ENCODE data around the gene PTPN14.
"Not testable (repeated sequence)": the region's sequence is repeated elsewhere in the genome, so short reads cannot be mapped to it uniquely, and the experiment has no call there.

The PTPN14 gene

DNA sequence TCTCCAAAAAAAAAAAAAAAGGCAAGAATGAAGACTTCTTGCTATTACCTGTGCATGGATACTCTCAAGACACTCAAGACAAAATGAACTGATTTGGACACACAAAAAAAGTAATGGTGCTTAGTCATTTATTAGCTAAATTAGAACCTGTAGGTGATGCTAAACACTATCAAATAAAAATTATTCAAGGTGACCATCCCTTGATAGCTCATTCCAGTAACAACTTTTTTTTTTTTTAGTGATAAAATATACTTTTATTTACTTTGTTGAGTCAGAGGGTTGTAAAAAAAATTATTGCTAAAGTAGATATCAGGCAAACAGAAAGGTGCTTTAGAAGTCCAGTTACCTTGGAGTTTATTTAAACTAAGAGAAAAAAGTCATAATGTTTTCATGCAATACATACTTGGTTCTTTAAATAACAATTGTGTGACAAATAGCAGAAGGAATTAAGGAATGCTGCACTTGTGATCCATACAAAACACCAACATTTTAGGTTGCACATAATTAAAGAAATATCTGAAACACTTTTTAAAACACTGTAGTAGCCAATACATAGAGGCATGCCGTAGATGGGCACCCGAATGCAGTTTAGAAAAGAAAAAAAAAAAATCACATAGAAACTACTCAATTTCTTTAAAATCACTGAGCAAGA is 69.3 kb downstream of the PTPN14 start:
- in situ Hi-C loops (cut with MboI; ENCODE audit: low sequenced_read_pairs): not testable (repeated sequence)

DNA sequence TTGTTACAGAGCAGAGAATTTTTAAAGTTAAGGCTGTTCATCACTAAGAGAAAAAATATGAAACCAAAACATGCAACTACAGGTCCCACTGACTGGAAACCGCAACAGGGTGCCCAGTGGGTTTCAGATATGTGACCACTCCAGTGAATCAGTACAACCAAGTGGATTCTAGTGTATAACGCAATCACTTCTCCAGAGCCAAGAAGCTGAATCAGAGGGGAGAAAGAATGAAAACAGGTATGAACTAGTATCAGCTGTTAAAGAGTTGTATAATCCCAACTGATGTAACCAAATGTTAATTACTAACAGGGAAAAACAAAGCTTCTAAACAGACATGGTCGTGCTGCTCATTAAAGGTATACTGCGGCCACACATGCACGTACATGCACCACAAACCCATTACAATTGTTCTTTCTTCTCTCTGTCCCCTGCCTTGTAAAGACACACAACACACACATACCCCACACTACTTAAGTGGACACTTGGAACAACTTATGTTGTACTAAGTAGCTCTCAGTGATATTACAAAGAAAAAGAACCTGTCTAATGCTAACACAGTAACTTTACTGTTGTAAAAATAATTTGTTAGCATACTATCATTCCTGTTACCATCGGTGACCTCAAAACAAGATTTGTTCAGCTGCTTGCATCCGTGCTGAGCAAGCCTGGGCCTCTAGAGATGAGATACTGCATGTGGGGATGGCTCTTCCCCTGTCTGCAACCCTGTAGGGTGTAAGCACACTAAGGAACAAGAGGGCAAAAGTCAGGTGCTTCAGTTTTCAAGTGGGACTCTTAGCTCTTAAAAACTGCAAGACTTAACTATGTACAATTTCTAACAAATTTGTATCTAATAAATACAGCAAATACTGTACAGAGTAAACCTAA is 74.2 kb downstream of the PTPN14 start:
- in situ Hi-C loops (cut with MboI; ENCODE audit: low sequenced_read_pairs): no loop called here

DNA sequence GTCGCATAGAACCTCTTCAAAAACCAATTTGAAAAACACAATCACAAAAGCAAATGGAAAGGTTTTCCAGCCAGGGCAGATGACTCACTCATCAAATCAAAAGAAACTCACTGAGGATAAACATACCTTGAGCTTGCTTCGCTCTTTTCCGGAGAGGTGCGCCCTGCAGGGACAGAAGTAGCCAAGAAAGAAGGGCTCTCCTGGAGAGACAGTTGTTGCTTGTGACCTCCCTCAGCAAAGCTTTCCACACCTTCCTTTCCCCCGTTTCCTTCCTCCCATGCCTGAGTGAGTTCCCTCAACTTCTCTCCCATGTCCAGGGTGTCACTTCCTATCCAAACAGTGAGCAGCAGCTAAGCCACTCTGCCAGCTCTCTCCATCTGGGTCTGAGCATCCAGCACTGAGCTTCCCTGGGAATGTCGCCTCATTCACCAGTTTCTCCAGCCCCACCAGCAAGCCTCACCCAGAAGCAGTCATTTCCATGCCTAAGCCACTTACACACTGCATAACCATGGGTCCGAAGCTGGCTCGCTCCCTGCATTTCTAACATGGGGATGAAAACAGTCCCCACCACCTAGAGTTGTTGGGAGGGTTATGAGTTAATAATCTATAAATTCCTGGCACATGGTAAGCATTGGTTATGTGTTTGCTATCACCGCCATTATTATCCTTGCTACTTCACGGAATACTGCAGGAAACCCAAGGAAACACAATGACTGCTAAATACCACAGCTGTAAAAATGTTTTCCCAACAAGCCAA is 75.0 kb downstream of the PTPN14 start:
- in situ Hi-C loops (cut with MboI; ENCODE audit: low sequenced_read_pairs): no loop called here

DNA sequence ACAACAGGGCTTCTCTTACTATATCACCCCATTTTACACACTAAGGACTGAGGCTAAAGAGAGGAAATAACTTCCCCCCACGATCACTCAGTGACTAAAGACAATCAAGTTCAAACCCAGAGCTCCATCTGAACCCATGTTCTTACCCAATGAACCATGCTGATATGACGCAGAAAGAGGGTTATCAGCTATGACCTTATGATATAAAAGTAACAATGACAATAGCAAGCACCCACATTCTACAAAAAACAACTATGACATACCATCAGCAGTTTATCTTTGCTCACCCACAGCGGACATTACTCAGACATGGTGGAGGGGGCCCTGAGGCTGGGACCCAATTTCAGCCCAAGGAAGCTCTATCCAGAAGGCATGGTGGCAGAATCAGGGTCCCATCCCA is 75.7 kb downstream of the PTPN14 start:
- in situ Hi-C loops (cut with MboI; ENCODE audit: low sequenced_read_pairs): no loop called here

DNA sequence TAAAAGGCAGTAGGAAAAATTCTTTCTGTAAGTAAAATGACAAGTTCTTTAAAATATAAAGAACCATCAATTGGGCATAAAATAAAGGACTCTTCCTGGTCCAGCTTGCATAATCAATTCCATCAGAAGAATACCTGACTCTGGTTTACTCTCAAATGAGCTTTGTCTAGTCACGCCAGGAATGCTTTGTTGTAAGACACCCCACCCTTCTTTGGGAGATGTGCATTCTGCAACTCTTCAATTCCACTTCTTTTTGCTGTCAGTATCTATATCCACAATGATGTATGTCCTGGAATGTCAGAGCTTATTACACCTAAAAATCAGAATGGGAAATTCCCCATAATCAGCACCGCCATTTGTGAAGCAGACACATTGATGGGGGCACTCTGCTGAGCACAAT is 76.1 kb downstream of the PTPN14 start:
- in situ Hi-C loops (cut with MboI; ENCODE audit: low sequenced_read_pairs): no loop called here

DNA sequence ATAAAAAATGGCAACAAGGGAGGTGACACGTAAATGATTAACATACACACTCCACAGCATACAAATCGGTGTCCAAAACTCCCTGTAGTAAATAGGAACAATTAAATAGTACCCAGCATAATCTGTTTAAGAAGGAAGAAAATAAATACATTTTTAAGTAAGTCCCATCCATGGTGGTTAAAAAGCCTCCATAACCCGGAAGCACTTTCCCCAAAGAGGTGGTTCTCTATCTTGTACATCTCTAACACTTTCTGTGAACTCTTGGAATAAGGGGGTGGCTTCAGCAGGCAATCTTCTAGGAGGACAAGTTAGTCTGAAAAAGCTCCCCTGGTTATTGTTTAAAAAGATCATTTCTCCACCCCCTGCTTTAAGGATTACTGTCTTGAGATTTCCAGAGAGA is 76.9 kb downstream of the PTPN14 start:
- in situ Hi-C loops (cut with MboI; ENCODE audit: low sequenced_read_pairs): no loop called here

DNA sequence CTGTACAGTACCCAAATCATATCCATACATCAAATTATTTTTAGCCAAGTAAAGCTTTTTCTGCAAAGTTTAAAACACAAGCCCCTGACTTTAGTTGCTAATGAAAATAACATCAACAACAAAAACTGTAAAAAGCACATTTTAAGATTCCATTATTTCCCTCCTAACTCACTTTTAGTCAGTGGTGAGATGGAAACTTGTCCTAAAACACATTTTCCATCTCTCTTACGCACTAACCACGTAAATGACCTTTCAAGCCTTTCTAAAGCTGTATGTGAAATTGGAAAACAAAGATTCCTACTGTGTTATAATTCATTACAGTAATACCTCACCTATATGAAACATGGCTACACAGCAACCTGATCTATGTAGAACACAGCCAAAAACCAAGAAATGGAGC is 77.5 kb downstream of the PTPN14 start:
- in situ Hi-C loops (cut with MboI; ENCODE audit: low sequenced_read_pairs): no loop called here

DNA sequence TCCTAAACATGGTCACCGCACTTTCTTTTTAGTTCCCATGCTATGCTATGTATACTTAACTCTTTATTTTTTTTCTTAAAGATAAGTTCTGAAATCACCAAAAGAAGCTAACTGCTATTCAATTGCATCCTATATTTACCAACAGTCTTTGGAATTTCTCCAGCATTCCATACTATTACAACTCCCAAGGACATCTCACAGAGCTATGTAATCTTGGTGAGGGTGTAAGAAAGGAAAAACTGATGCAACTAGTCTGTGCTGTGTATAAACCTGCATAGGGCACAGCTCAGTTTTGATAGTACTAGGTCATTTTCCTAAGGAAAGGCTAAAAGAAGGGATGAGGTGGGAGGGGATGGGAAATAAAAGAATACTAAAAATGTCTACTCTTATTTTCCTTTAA is 78.0 kb downstream of the PTPN14 start:
- in situ Hi-C loops (cut with MboI; ENCODE audit: low sequenced_read_pairs): no loop called here

DNA sequence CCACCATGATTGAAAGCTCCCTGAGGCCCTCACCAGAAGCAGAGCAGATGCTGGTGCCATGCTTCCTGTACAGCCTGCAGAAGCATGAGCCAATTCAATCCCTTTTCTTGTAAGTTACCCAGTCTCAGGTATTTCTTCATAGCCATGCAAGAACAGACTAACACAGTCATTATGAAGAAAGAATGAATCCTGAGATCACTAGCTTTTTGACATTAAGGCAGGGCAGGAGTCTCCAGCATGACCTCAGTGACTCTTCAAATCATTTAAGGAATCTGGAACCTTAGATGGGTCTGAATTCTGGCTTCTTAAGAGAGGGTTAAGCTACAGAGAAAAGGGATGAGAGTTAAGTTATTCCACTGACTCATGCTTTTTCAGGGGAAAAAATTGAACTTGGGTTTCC is 79.0 kb downstream of the PTPN14 start:
- in situ Hi-C loops (cut with MboI; ENCODE audit: low sequenced_read_pairs): no loop called here

DNA sequence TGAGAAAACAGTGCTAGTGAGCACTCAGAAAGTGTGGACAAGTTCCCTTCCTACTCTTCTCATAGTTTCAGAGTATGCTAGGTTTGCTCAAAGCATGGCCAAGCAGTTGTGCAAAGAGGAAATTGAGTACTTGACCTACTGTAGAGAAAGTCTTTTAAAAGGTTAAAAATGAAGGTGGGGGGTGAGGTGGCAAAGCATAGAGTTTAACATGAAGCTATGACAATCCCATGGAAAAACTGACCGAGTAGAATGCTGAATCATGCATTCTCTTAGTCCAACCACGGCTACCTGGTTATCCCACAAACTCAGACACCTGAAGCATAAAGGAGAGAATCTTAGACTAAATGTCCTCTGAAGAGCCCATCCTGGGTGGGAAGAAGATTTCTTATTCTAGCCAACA is 79.9 kb downstream of the PTPN14 start:
- in situ Hi-C loops (cut with MboI; ENCODE audit: low sequenced_read_pairs): no loop called here

DNA sequence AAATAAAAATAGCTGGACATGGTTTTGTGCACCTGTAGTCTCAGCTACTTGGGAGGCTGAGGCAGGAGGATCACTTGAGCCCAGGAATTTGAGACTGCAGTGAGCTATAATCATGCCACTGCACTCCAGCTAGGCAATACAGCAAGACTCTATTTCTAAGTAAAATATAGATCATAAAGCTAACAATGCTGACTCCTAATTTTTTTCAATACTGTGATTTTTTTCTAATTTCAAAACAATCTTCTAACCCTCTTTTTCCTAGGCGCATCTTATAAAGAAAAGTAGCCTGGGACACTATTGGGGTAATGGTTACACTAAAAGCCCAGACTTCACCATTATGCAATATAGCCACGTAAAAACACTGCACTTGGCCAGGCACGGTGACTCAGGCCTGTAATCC is 81.3 kb downstream of the PTPN14 start:
- in situ Hi-C loops (cut with MboI; ENCODE audit: low sequenced_read_pairs): no loop called here

DNA sequence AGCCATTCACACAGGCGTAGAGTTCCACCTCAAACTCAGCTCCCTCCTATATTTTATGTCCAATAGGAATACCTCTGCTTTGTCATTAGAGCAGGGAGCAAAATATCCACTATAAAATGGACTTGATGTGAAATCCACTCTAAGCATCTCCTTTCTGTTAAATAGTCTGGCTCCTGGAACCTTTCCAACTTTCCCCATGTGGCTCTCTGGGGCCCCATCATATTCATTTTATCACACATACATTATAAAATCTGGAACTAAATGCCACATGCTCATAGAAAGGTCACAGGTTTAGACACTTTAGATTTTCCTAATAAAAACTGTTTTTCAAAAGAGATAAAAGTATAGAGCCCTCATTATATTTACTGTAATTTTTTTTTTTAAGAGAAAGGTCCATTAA is 82.1 kb downstream of the PTPN14 start:
- in situ Hi-C loops (cut with MboI; ENCODE audit: low sequenced_read_pairs): no loop called here

DNA sequence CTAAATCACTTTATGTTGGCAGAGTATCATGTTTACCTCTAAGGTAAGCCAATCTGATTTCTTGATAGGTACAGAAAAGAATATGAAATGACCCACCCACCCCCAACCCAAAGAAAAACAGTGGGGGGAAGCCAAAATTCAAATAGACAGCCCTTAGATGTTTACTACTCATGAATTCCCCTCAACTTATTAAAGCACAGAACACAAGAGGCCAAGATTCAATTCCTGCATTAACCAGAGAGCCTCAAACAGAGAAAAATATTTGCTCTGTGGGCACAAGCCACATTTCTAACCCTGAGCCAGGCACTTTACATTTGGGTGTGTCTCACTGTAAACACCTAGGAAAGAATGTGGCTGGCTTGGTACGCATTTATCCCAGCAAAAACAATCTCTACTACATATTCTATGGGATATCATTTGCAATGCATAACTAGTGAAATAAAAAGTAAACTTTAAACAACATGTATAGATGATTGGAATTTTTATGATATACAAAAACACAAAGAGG is 84.3 kb downstream of the PTPN14 start:
- in situ Hi-C loops (cut with MboI; ENCODE audit: low sequenced_read_pairs): no loop called here

DNA sequence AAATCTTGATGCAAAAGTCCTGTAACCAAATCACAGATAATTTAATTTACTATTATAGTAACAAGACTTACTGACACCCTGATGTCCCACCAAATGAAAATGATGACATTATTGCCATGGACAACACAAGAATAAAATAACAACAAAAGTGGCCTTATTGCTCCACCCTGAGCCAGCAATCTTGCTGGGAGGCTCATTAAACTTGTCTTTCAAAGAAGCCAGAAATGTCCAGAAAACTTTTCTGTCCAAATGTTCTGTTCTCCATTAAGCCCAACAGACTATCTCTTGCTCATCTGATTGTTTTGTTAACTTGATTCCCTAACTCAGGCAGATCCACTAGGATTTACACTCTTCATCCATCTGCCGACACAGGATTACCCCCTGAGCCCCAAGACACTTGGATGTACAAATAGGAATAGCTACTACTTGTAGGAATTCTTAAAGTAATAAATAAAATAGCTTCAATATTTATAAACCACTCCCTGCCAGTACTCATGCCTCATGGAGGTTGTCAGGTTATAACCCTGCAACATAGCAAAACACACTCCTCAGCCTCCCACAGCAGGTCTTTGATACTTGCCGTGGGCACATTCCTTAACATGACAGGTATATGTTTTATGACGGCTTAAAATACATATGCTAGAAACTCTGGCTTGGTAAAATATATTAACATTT is 84.9 kb downstream of the PTPN14 start:
- in situ Hi-C loops (cut with MboI; ENCODE audit: low sequenced_read_pairs): no loop called here

DNA sequence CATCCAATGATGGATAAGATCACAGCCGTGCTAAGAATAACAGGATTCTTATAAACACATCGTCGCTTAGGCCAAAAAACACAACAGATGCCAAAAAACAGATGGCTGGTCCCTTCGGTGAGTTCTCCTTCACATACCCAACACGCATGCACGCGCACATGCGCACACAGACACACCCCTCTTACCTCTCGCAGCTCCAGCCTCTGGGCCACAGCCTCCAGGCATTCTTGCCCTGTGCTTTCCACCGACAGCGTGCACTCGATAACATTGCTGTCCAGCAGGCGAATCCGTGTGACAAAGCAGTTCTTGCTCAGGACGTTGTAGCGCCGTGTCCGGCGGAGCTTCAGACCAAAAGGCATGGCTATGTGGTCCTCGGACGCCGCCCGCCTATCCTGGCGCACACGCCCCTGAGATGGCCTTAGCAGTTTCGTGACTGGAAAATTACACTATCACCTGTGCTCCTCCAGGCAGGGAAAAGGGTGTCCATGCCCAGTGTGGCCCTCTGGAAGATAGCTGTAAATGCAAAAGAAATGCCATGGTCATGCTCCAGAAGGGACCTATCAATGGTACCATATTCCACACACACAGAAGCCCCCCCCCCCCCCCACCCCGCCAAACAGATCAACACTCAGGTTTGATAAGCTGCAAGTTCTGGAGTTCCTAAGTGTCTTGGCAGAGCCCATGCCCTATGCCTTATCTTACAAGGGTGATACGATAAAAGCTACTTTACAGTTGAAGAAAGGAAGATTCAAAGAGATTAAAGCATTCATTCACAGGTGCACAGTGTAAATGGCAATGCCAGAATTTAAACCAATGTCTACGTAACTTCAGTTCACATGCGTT is 86.7 kb downstream of the PTPN14 start:
- in situ Hi-C loops (cut with MboI; ENCODE audit: low sequenced_read_pairs): no loop called here

DNA sequence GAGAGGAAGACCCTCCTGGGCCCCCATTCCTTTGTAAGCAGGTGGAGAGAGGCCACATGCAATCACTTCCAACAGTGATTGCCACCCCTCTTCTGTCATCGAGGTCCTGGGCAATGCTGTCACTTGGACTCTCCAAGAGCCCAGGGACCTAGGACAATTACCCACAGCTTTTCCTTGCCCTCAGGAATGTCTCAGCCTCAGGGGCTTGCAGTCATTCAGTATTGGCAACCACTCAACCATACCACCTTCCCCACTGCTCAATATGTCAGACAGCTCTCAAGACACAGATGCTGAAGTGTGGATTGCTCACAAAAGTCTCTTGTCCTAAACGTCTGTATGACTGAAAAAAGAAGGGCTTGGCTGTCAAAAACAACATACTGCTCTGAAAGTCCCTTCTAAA is 87.8 kb downstream of the PTPN14 start:
- in situ Hi-C loops (cut with MboI; ENCODE audit: low sequenced_read_pairs): no loop called here

DNA sequence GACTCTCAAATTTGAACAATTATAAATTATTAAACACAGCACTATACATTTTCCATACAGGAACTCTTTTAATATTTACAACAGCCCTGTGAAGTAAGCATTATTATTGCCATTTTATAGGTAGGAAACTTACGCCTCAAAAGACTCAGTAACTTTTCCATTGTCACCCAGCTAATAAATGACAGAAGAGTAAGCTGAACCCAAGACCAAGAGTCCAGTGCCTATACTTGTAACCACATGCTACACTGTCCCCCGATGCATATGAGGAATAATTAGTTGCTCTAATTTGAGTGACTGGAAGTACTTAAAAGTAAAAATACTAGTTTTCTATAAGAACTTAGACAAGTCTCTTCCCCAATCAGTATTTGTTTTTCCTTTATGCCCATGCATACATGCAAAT is 88.5 kb downstream of the PTPN14 start:
- in situ Hi-C loops (cut with MboI; ENCODE audit: low sequenced_read_pairs): no loop called here

DNA sequence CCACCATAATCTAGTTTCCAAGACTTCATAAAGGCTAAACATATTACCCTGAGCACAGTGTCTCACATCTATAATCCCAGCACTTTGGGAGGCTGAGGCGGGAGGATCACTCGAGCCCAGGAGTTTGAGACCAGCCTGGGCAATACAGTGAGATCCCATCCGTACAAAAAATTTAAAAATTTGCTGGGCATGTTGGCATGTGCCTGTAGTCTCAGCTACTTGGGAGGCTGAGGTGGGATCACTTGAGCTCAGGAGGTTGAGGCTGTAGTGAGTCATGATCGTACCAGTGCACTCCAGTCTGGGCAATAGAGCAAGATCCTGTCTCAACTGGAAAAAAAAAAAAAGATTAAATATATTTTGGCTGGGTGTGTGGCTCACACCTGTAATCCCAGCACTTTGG is 90.1 kb downstream of the PTPN14 start:
- in situ Hi-C loops (cut with MboI; ENCODE audit: low sequenced_read_pairs): no loop called here

DNA sequence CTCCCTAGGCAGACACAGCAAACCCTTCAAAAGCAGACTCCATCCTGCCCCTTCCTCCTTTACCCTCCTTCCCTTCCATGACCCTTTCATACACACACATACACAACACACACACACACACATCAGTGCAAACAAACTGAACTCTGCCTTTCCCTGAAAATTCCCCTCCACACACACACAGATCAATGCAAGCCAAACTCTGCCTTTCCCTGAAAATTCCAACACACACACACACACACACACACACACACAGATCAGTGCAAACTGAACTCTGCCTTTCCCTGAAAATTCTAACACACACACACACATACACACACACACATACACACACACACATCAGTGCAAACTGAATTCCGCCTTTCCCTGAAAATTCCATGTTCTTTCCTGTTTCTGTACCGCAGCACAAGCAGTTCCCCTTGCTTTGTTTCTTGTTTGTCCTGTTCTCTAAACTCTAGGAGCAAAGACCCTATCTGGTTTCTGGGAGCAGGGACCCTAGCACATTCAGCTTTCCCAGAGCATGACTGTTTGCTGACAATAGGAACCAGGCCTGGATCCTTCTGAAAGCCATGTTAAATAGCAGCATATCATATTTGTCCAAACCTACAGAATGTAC is 91.0 kb downstream of the PTPN14 start:
- in situ Hi-C loops (cut with MboI; ENCODE audit: low sequenced_read_pairs): no loop called here

DNA sequence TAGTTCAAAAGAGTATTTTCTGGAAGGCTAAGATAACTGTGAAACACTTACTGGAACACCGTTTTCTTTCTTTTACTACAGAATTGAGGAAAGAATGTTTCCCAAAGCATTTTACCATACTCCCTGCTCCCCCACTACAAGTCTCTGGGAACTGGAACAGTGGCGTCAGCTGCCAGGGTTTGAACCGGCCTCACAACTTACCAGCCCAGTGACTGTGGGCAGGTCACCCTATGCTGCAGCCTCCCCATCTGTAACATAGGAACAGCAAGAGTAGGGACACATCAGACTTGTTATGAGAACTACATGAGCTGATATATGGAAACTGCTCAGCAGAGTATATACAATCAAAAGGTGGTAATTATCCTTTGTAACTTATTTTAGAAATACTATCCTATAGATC is 91.5 kb downstream of the PTPN14 start:
- in situ Hi-C loops (cut with MboI; ENCODE audit: low sequenced_read_pairs): no loop called here

All from HL-60/S4 treated with retinoic acid at 250 ng/mL for 4 days and 3 days (cell line).